IPS-18c (cell line): ENCODE results near the gene ART4.

Experiments
- H3K4me3 ChIP-seq: 2 replicates; pipeline ENCODE4 v1.7.0; 2013; ENCODE audit warnings: low read depth, mild to moderate bottlenecking, low read length, moderate library complexity; ENCODE audit not compliant: insufficient read depth
- H3K9me3 ChIP-seq: one replicate; pipeline ENCODE4 v1.6.1; 2013; ENCODE audit warnings: mild to moderate bottlenecking, low read length, moderate library complexity; ENCODE audit not compliant: control insufficient read depth, insufficient read depth

The ART4 gene

GRCh38 chr12:14858513-14858912 lies 15.2 kb upstream of the ART4 start:
- Histone ChIP-seq H3K9me3 (peaks cover 2% of the 10 kb centered on the region), H3K4me3 (no peak overlapping the region)

GRCh38 chr12:14854586-14855183 lies 11.4 kb upstream of the ART4 start:
- Histone ChIP-seq H3K4me3 (no peak overlapping the region), H3K9me3 (no peaks in the 10 kb centered on the region)

- Histone ChIP-seq H3K9me3 (no peaks in the 10 kb centered on the region), H3K4me3 (no peak overlapping the region)
Measured at GRCh38 chr12:14853961-14854360, 10.6 kb upstream of the ART4 start.

DNA sequence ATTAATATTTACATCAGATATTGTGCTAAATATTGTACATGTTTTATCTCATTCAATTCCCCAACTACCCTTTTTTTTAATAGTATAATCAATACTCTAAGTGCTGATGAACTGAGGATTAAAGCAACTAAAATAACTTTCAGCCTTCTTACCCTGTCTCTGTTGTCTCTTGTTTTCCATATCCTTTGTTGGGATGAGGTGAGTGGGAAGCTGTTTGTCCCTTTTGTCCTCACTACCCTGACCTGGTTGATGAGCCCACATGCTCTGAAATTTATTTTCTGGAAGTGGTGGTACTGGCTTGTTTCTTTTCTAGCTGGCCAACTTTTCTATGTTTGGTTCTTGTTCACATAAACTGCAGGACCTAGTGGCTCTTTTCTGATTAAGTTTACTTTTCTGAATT lies 9.6 kb upstream of the ART4 start:
- no peak overlapping the region for H3K4me3 ChIP-seq
- H3K9me3 ChIP-seq: no peaks in the 10 kb centered on the region

DNA sequence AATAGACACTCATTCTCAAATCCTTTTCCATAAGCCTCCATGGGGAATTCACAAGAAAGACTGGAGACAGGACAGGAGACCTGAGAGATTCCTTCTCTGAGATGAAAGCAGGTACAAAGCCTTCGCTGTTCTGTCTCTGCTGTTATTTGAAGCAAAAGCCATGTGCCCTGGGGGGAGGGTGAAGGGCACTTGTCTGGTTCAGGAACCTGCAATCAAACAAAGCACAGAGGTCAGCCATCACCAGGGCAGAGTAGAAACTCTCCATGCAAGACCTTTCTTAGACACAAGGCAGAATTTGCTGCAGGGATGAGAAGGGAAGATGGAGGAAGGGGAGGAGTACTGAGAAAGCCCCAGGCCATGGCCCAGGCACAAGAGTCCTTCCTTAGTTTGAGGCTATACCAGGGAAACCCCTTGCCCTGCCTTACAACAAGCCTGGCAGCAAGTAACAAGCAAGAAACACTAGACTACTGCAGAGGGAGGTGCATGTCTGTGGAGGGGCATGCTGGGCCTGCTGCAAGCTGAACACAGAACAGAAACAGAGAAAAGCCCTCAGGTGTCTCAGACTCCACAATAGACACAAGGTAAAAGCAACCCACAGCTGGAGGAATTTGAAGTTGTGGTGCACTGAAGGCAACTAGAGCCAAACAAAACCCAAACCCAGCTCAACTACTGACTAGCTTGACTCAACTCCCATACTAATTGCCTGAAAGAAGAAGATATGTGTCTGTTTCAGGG lies 7.8 kb upstream of the ART4 start:
- no peak overlapping the region for H3K4me3 ChIP-seq
- no peaks in the 10 kb centered on the region for H3K9me3 ChIP-seq

GRCh38 chr12:14849661-14850060 lies 6.3 kb upstream of the ART4 start:
- Histone ChIP-seq H3K4me3 (no peak overlapping the region), H3K9me3 (no peaks in the 10 kb centered on the region)

- Histone ChIP-seq H3K4me3 (no peak overlapping the region), H3K9me3 (no peaks in the 10 kb centered on the region)
Measured at GRCh38 chr12:14846876-14847580, 3.7 kb upstream of the ART4 start.

- Histone ChIP-seq H3K4me3 (no peak overlapping the region), H3K9me3 (no peaks in the 10 kb centered on the region)
Measured at GRCh38 chr12:14846042-14846587, 2.8 kb upstream of the ART4 start.

GRCh38 chr12:14845350-14845750 lies 2.0 kb upstream of the ART4 start:
- no peaks in the 10 kb centered on the region for H3K9me3 ChIP-seq
- H3K4me3 ChIP-seq: no peak overlapping the region

DNA sequence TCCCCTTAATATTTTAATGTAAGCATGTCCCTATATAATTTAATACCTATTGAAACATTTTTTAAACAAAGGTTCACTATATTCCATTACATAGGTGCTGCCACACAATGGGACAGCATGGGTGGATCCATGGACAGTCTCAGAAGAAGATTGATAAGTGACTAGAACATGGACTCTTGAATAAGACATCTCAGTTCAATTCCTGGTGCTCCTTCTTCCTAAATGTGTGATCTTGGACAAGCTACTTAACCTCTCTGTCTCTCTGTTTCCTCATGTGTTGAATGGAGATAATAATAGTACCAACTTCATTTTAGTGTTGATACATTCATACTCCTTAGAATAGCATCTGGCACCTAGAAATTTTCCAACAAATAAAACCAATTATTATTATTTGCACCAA lies 1.1 kb upstream of the ART4 start:
- Histone ChIP-seq H3K4me3 (no peak overlapping the region), H3K9me3 (no peaks in the 10 kb centered on the region)

GRCh38 chr12:14842315-14842714 lies 1.0 kb downstream of the ART4 start:
- Histone ChIP-seq H3K4me3 (no peak overlapping the region), H3K9me3 (no peaks in the 10 kb centered on the region)

DNA sequence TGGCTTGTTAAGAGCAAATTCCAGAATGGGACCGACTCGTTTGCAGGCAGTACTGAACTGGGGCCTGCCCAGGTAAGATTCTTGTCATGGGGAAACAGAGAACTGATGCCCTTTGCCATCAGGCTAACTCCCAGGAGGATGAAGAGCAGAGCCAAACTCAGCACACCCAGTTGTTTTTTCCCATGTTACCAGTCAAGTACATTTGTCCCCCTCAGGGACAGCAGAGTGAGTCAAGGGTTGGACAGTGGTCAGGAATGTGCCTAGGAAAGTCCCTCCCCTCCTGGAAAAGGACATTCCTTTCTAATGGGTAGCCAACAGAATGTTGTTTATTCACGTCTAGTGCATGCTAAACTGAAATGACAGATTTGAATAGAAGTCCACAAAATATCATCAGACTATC lies 1.6 kb downstream of the ART4 start:
- Histone ChIP-seq H3K9me3 (no peaks in the 10 kb centered on the region), H3K4me3 (no peak overlapping the region)

DNA sequence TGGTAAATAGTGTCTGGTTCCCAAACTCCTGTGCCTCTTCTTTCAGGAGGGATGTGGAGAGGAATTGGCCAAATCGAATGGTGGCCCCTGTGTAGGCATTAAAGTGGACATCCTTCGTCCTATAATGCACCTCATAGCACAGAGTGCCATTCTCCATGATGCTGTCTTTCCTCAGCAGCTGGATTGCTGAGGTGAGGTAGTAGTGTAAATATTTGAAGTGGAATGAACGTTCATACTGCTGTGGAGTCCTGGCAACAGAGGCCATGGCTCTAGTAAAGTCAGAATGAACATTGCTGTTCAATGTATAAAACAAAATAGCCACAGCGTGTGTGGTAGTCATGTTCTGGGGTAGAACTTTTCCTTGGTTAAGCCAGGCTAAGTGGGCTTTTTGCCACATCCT lies 2.7 kb downstream of the ART4 start:
- Histone ChIP-seq H3K4me3 (no peak overlapping the region), H3K9me3 (no peaks in the 10 kb centered on the region)

- H3K4me3 ChIP-seq: no peak overlapping the region
Measured at GRCh38 chr12:14839262-14839661, 4.1 kb downstream of the ART4 start.

GRCh38 chr12:14836336-14837210 lies 6.8 kb downstream of the ART4 start:
- Histone ChIP-seq H3K9me3 (no peaks in the 10 kb centered on the region), H3K4me3 (no peak overlapping the region)

More at GRCh38 chr12:14839262-14839661, 4.1 kb downstream of the ART4 start:
- H3K9me3 ChIP-seq: no peaks in the 10 kb centered on the region

- H3K4me3 ChIP-seq: no peak overlapping the region
- H3K9me3 ChIP-seq: no peaks in the 10 kb centered on the region
Measured at GRCh38 chr12:14834509-14834908, 8.8 kb downstream of the ART4 start.

DNA sequence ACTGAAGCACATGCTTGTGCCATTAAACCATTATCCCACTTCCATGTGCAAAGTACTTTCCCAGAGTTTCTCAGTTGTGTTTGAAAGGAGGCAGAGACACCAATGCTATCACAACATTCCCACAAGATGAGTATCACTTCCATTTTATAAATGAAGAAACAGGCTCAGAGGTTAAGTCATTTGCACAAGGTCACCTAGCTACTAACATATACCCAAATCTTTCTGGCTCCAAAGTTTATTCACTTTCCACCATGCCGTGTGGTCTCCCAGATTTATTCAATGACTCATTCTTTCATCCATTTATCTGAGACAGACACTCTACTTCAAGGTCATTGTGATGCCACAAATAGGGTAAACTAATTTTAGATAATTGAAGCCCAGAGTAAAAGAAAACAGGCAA lies 9.4 kb downstream of the ART4 start:
- Histone ChIP-seq H3K9me3 (no peaks in the 10 kb centered on the region), H3K4me3 (no peak overlapping the region)
